8988T (cell line): ENCODE data around the gene DMAP1.
"Not testable (repeated sequence)": the region's sequence is repeated elsewhere in the genome, so short reads cannot be mapped to it uniquely, and the experiment has no call there.

ENCODE experiments used
- DNase-seq: peaks from one replicate; pipeline ENCODE4 v3.0.0; 2011

The DMAP1 gene, protein sequence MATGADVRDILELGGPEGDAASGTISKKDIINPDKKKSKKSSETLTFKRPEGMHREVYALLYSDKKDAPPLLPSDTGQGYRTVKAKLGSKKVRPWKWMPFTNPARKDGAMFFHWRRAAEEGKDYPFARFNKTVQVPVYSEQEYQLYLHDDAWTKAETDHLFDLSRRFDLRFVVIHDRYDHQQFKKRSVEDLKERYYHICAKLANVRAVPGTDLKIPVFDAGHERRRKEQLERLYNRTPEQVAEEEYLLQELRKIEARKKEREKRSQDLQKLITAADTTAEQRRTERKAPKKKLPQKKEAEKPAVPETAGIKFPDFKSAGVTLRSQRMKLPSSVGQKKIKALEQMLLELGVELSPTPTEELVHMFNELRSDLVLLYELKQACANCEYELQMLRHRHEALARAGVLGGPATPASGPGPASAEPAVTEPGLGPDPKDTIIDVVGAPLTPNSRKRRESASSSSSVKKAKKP

DNA sequence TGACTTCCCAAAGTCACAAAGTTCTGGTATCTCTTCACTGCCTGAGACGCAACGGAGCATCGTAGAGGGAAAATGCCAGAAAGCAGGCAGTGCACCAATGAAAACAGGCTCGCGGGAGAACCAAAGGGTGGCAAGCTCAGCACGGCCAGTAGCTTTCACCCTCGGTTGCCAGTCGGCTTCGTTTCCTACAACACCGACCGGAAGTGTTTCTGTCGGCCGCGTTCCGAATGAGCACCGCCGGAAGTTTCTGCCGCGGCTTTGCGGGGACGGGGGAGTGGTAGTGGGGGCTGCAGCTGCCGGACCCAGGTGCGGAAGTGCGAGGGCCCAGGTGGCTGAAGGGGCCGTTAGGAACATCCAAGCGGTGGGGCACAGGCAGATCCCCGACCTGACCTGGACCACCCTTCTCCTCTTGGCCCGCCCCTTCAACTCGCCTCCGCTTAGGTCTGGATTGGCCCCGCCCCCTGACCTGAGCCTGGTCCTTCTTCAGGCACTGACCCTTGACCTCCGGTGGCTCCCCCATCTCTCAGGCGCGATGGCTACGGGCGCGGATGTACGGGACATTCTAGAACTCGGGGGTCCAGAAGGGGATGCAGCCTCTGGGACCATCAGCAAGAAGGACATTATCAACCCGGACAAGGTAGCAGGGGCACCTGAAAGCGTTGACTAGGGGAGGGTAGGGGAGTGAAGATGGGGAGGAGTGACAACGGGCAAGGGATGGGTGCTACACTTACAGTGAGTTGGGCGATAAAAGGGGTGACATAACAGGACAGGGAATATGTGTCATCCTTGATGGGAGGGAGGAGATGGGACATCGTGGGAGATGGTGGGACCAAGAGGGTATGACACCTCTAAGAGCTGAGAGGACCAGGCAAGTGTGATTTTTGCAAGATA is at the start of gene DMAP1:
Gene DMAP1 (plus strand): TSS at position 250 of the 891 bp plus-strand sequence. CDS start 283 bp downstream, at position 533.
- DNase-seq: no peak

GRCh38 chr1:44168520-44169098 is 44.7 kb upstream of the DMAP1 start:
- DNase-seq: no peak

DNA sequence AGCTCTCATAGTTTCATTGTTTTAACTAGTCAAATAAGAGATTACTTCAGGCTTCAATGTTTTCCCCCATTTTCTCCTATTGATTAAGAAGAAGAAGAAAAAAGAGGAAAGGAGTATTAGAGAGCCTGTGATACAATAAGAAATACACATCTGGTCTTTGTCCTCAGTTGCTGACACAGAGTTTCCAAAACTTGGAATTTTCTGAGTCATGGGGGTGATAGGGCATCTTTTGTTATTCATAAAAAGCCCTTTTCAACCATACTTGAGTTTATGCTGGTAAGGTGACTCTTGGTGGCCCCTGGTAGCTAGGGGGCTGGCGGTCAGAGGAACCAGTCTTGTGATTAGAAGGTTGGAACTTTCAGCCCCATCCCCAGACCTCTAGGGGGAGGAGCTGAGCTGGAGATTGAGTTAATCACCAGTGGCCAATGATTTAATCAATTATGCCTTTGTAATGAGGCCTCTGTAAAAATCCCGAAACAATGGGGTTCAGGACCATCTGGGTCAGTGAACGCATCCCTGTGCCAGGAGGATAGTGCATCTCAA is 42.9 kb upstream of the DMAP1 start:
- DNase-seq: no peak

- DNase-seq: no peak
Measured at GRCh38 chr1:44174630-44175029, 38.6 kb upstream of the DMAP1 start.

GRCh38 chr1:44200336-44200735 is 12.9 kb upstream of the DMAP1 start:
- no peak for DNase-seq

- not testable (repeated sequence) for DNase-seq
Measured at GRCh38 chr1:44206545-44206944, 6.7 kb upstream of the DMAP1 start.

DNA sequence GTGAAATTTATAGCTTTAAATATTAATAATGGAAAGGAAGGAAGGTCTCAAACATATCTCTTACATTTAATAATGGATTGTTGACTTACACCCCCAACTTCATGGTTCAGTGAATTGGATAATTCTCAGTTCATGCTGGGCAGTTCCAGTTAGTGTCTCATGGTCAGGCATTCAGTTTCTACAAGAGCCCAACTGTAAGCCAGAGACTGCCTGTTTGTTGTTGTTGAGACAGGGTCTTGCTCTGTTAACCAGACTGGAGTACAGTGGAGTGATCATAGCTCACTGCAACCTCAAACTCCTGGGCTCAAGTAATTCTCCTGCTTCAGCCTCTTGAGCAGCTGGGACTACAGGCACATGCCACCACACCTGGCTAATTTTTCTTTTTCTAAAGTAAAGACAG is 5.0 kb upstream of the DMAP1 start:
- DNase-seq: no peak

GRCh38 chr1:44210595-44210994 is 2.7 kb upstream of the DMAP1 start:
- DNase-seq: no peak

- DNase-seq: no peak
Measured at GRCh38 chr1:44212355-44213221, 683 bp upstream of the DMAP1 start.

- DNase-seq: no peak
Measured at GRCh38 chr1:44217809-44218410, 4.6 kb downstream of the DMAP1 start.

- no peak for DNase-seq
Measured at GRCh38 chr1:44218503-44219300, 5.4 kb downstream of the DMAP1 start.

DNA sequence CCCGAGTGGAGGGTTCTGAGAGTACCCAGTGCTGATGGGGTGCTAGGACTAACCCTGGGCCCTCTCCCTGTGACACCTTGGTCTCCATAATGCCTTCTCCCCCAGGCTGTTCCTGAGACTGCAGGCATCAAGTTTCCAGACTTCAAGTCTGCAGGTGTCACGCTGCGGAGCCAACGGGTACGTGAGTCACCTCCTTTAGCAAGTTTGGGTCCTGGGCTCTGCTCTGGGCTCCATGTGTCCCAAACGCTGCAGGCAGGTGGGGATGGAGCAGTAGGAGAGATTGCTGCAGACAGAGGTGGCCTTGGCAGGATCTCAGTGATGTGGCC is 6.0 kb downstream of the DMAP1 start:
- no peak for DNase-seq

DNA sequence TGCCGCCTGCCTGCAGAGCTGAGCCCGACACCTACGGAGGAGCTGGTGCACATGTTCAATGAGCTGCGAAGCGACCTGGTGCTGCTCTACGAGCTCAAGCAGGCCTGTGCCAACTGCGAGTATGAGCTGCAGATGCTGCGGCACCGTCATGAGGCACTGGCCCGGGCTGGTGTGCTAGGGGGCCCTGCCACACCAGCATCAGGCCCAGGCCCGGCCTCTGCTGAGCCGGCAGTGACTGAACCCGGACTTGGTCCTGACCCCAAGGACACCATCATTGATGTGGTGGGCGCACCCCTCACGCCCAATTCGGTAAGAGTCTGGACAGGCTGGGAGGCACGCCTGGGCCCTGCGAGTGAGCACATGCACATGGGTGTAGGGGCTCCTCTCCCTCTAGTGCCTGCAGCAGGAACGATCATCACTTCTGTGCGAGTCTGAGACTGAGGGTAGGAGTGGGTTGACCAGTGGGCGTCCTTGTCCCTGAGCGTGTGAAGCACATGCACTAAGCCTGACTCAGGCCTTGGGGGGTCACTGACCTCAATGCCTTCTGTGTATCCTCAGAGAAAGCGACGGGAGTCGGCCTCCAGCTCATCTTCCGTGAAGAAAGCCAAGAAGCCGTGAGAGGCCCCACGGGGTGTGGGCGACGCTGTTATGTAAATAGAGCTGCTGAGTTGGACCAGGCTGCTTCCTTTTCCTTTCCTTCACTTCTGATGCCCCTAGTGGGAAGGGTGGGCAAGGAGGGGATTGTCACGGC is 6.9 kb downstream of the DMAP1 start:
- DNase-seq: no peak

- no peak for DNase-seq
Measured at GRCh38 chr1:44220755-44221154, 7.5 kb downstream of the DMAP1 start.

DNA sequence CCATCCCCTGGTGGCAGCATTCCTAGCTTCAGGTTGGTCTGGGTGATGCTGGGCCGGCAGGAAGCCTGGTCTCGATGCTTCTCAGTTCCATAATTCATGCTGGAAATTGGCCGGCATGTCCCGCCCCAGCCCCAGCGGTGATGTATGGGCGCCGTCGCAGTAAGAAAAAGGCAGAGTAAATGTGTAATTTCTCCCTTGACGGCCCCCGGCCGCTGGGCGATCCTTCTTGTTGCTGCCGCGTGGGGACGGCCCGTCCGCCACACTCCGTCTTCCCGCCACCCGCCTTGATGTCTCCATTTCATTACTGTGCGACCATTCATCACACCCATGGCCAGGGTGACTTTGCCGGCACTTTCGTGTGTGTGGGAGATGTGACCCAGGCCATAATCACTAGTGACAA is 8.5 kb downstream of the DMAP1 start:
- DNase-seq: no peak

DNA sequence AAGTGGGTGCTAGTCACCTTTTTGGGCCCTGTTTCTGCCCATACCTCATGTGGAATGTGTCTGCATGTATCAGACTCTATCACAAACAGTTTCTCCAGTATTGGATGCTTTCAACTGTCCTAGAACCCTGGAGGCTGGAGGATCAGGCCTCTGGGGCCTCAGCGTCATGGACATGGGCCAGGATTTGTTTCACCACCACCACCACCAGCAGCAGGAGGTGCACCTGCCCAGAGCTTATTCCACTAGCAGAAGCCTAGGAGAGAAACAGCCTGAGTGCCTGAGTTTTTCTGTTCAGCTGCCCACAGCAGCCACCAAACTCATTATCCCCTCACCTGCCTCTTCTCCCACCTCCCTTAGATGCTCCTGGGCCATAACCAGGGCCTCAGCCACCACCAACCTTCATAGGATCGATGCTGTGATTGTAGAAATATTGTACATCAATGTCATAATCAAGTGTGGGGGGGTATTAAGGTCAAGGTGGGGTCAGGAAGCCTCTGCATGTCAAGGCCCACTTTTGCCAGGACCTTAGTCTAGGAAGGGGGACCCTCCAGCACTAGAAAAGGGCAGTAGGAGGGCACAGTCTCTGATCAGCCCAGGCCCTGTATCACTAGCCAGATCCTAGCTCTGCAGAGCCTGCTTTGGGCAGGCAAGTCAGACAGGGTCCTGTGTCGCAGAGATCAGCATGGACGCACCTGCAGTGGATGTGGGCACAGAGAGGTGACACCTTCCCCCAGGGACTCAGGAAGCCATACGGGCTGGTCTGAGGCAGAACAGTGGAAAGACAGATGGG is 9.3 kb downstream of the DMAP1 start:
- no peak for DNase-seq

GRCh38 chr1:44223187-44223610 is 9.9 kb downstream of the DMAP1 start:
- DNase-seq: no peak

DNA sequence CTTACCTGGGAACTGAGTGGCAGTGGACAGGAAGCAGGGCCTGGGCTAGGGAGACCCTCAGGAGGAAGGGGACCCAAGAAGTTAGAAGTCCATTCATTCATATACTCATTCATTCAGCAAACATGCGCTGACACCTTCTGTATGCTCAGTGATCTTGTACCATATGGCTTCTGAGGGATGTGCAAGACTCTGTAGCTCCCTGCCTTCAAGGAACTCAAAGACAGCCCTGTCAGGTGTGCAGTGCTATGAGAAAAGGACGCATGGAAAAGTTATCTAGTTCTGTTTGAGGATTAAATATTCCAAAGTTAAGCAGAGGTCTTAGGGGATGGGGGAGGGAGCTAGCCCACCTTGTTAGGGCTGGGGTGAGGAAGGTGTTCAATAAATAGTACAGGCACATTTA is 12.5 kb downstream of the DMAP1 start:
- DNase-seq: no peak

DNA sequence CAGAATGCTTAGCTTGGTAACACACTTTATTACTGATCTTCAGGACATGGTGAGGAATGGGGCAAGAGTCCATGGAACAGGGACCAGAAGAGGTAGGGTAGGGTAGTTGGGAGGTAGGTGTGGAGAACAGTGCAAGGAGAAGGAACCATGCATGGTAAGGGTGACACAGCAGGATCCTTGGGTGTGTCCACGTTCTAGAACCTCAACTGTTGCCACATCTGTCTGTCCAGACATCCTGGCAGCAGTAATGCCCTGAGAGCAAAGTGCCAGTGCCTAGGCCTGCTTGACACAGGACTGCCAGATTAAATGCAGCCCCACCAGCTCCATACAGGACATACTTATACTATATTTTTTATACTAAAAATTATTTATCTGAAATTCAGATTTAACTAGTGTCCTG is 13.9 kb downstream of the DMAP1 start:
- no peak for DNase-seq
